Lower lobe of right lung (tissue), 2 donors: Measurements from ENCODE around the gene STAG1. TPM values are rescaled to one million over a fixed set of nuclear protein-coding genes. Genes with fewer than 3 reads are reported as not detected.

Experiments used
- ATAC-seq, 2 donors: fragments of 200-7000 bp; cut with Tn5 transposase; one replicate each; pipeline ENCODE4 v1.9.1; 2020 to 2022; ENCODE audit warnings: mild to moderate bottlenecking in 2 of 2, moderate library complexity in 2 of 2
- DNase-seq: peaks from one replicate; pipeline ENCODE4 v3.0.0-alpha.2; 2020
- H3K27ac ChIP-seq: fragments of 200-600 bp; one replicate; pipeline ENCODE4 v1.8.0; 2022
- H3K27me3 ChIP-seq: fragments of 200-600 bp; one replicate; pipeline ENCODE4 v1.8.0; 2022; ENCODE audit warnings: low read depth
- H3K36me3 ChIP-seq: fragments of 200-600 bp; one replicate; pipeline ENCODE4 v1.8.0; 2022; ENCODE audit warnings: mild to moderate bottlenecking
- H3K4me1 ChIP-seq: fragments of 200-600 bp; one replicate; pipeline ENCODE4 v1.8.0; 2022
- H3K4me3 ChIP-seq: fragments of 200-600 bp; one replicate; pipeline ENCODE4 v1.8.0; 2022; ENCODE audit warnings: mild to moderate bottlenecking
- H3K9me3 ChIP-seq: fragments of 200-600 bp; one replicate; pipeline ENCODE4 v1.8.0; 2022
- intact Hi-C: fragments of 100-400 bp; cut with DNase I; formaldehyde crosslinking; loops from one replicate; pipeline ENCODE4 v1.11.0; 2022
- total RNA-seq: library from RNA; stranded (reverse); fragmentation: NEBNext Ultra II Directional; extraction: Animal tissue kit (Norgen Biotek cat#: 25700); gene quantifications from one replicate; pipeline ENCODE4 v1.2.1, GENCODE V29; 2021
- TF ChIP-seq, protein P1 (sequence below): fragments of 200-600 bp; IDR thresholded peaks from one replicate; pipeline ENCODE4 v1.8.0; 2022; ENCODE audit warnings: antibody characterized with exemption, mild to moderate bottlenecking
- donor health status: DM: no; HTN: yes; CAD: no; lungs with severe emphysema.

The STAG1 gene
- total RNA-seq, 1 donor from 2014 or later: 41.3 TPM

DNA sequence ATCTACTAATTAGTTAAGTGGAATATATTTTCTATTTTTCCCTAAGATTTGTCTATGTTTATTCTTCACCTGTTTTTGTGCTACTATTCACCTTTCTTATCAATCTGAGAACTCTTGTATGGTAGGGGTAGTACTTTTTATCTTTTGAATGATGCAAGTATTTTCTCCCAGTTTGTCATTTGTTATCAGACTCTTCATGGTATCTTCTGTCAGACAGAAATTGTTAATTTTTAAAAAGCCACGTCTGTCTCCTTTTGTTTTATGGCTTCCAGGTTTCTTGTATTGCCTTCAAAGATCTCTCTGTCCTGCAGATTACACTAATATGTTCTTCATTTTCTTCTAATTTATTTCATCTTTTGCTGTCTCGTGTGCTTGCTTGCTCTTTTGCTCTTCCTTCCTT, 317.7 kb downstream of the STAG1 start:
- Histone ChIP-seq H3K4me3 (no peak overlapping the region), H3K4me1 (no peaks in the 10 kb centered on the region), H3K9me3 (no peaks in the 10 kb centered on the region), H3K27me3 (no peaks in the 10 kb centered on the region), H3K36me3 (peaks cover 29% of the 10 kb centered on the region), H3K27ac (no peak overlapping the region)
- TF ChIP-seq, protein P1, sequence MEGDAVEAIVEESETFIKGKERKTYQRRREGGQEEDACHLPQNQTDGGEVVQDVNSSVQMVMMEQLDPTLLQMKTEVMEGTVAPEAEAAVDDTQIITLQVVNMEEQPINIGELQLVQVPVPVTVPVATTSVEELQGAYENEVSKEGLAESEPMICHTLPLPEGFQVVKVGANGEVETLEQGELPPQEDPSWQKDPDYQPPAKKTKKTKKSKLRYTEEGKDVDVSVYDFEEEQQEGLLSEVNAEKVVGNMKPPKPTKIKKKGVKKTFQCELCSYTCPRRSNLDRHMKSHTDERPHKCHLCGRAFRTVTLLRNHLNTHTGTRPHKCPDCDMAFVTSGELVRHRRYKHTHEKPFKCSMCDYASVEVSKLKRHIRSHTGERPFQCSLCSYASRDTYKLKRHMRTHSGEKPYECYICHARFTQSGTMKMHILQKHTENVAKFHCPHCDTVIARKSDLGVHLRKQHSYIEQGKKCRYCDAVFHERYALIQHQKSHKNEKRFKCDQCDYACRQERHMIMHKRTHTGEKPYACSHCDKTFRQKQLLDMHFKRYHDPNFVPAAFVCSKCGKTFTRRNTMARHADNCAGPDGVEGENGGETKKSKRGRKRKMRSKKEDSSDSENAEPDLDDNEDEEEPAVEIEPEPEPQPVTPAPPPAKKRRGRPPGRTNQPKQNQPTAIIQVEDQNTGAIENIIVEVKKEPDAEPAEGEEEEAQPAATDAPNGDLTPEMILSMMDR: no peak
- no peak for ATAC-seq
- DNase-seq: no peak
- intact Hi-C loops: no loop called here

- no peaks in the 10 kb centered on the region for H3K4me1 ChIP-seq
- H3K27me3 ChIP-seq: no peaks in the 10 kb centered on the region
- intact Hi-C loops: no loop called here
- ATAC-seq (no peak), DNase-seq (no peak)
- no peaks in the 10 kb centered on the region for H3K9me3 ChIP-seq
- no peak overlapping the region for H3K27ac ChIP-seq
- peaks cover 40% of the 10 kb centered on the region for H3K36me3 ChIP-seq
- TF ChIP-seq, protein P1: no peak
- H3K4me3 ChIP-seq: no peak overlapping the region
Observed at GRCh38 chr3:136432685-136433084, 319.5 kb downstream of the STAG1 start.

DNA sequence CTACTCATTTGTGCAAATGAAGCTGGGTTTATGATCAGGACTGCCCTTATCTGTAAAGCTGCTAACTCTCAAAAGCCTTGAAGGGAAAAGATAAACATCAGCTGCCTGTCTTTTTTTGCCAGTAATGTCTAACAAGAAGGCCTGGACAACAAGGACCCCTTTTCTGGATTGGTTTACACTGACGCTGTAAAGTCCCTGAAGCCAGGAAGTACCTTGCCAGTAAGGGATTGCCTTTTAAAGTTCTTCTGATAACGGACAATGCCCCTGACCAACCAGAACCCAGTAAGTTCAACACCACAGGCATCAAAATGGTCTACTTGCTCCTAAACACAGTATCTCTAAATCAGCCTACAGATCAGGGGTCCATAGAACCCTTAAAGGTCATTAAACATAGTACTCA, 324.0 kb downstream of the STAG1 start:
- no peak overlapping the region for H3K27ac ChIP-seq
- H3K4me1 ChIP-seq: no peaks in the 10 kb centered on the region
- peaks cover 45% of the 10 kb centered on the region for H3K36me3 ChIP-seq
- no peak for ATAC-seq
- no peaks in the 10 kb centered on the region for H3K27me3 ChIP-seq
- no peak for DNase-seq
- no peak overlapping the region for H3K4me3 ChIP-seq
- intact Hi-C loops: no loop called here
- TF ChIP-seq, protein P1: no peak
- no peaks in the 10 kb centered on the region for H3K9me3 ChIP-seq

GRCh38 chr3:136427236-136427635, 324.9 kb downstream of the STAG1 start:
- DNase-seq (no peak), ATAC-seq (no peak)
- Histone ChIP-seq H3K4me3 (no peak overlapping the region), H3K9me3 (no peaks in the 10 kb centered on the region), H3K27ac (no peak overlapping the region), H3K4me1 (no peaks in the 10 kb centered on the region), H3K36me3 (peaks cover 37% of the 10 kb centered on the region), H3K27me3 (no peaks in the 10 kb centered on the region)
- intact Hi-C loops: no loop called here
- TF ChIP-seq, protein P1: no peak

DNA sequence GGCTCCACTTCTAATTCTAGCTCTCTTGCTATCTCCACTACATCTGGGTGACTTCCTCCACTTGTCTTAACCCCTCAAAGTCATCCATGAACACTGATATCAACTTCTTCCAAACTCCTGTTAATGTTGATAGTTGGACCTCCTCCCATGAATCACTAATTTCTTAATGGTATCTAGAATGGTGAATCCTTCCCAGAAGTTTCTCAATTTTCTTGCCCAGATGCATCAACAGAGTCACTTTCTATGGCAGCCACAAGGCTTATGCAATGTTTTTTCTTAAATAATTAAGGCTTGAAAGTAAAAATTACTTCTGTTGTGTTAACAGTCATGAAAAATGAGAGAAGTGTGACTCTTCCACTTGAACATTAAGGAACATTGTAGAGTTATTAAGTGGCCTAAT, 337.7 kb downstream of the STAG1 start:
- H3K27me3 ChIP-seq: no peaks in the 10 kb centered on the region
- H3K4me1 ChIP-seq: no peaks in the 10 kb centered on the region
- H3K27ac ChIP-seq: no peak overlapping the region
- DNase-seq (no peak), ATAC-seq (no peak)
- intact Hi-C loops: no loop called here
- no peaks in the 10 kb centered on the region for H3K9me3 ChIP-seq
- no peak overlapping the region for H3K4me3 ChIP-seq
- H3K36me3 ChIP-seq: peaks cover 47% of the 10 kb centered on the region
- TF ChIP-seq, protein P1: no peak

DNA sequence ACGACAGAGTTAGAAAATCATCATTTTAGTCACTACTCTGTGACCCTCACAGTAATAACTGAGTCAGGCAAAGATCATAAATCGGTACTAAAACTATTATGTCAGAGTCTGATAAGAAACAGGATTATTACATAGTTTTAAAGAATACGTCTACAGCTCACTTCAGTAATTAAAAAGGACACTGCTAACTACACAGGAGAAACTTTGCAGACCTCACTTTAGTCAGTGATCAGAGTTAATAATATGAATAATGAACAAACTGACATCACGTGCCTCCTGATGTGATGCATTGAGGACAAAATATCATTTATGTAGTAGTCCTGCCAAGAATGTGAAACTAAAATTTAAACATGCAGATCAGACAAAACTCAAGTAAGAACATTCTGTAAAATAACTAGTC, 339.9 kb downstream of the STAG1 start:
- Histone ChIP-seq H3K36me3 (peaks cover 27% of the 10 kb centered on the region), H3K27ac (no peak overlapping the region), H3K4me3 (no peak overlapping the region), H3K4me1 (no peaks in the 10 kb centered on the region), H3K9me3 (no peaks in the 10 kb centered on the region), H3K27me3 (no peaks in the 10 kb centered on the region)
- DNase-seq (no peak), ATAC-seq (no peak)
- TF ChIP-seq, protein P1: no peak
- intact Hi-C loops: no loop called here
